Measurements from ENCODE around the gene TLCD3B. TPM values are rescaled to one million over a fixed set of nuclear protein-coding genes. Genes with fewer than 3 reads are reported as not detected.

Gene TLCD3B
- total and polyA plus RNA-seq, 9 of the 15 experiments (the other 6 are each of a cell fraction or from before 2014, with no cell fraction given), result 0.10 to 0.52 (median 0.23) TPM; not detected in 4

DNA sequence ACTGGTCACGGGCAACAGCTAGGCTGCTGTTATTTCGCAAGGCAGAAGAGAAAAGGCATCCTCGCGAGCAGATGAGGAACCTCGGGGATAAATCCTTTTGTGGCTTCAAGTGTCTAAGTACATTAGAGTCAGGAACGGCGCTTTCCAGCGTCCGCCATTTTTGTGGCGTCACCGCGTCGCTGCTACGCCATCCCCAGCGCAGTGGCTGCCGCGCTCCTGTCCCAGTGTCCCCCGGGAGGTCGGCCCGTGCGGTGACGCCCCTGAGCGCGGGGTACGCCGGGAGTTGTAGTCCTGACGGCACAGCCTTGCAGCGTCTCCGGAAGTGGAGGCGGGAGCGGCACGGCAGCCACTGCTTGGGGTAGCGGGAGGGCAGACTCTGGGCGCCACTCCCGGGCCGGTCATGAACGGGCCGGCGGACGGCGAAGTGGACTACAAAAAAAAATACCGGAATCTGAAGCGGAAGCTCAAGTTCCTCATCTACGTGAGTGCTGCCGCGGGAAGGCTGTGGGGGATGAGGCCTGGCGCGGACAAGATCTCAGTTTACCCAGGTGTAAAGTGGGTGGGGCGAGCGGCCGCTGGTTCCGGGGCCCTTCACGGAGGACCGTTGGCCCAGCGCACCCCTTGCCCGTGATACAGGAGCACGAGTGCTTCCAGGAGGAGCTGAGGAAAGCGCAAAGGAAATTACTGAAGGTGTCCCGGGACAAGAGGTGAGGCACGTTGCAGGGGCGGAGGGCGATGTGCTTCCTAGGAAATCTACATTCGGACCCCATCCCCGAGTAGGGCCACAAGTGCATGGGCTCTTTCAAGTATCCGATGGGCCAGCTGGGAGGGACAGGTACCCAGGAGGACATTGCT is 34.9 kb downstream of the TLCD3B start, which contains the start of gene INO80E (continued):
- TF ChIP-seq, protein P1, sequence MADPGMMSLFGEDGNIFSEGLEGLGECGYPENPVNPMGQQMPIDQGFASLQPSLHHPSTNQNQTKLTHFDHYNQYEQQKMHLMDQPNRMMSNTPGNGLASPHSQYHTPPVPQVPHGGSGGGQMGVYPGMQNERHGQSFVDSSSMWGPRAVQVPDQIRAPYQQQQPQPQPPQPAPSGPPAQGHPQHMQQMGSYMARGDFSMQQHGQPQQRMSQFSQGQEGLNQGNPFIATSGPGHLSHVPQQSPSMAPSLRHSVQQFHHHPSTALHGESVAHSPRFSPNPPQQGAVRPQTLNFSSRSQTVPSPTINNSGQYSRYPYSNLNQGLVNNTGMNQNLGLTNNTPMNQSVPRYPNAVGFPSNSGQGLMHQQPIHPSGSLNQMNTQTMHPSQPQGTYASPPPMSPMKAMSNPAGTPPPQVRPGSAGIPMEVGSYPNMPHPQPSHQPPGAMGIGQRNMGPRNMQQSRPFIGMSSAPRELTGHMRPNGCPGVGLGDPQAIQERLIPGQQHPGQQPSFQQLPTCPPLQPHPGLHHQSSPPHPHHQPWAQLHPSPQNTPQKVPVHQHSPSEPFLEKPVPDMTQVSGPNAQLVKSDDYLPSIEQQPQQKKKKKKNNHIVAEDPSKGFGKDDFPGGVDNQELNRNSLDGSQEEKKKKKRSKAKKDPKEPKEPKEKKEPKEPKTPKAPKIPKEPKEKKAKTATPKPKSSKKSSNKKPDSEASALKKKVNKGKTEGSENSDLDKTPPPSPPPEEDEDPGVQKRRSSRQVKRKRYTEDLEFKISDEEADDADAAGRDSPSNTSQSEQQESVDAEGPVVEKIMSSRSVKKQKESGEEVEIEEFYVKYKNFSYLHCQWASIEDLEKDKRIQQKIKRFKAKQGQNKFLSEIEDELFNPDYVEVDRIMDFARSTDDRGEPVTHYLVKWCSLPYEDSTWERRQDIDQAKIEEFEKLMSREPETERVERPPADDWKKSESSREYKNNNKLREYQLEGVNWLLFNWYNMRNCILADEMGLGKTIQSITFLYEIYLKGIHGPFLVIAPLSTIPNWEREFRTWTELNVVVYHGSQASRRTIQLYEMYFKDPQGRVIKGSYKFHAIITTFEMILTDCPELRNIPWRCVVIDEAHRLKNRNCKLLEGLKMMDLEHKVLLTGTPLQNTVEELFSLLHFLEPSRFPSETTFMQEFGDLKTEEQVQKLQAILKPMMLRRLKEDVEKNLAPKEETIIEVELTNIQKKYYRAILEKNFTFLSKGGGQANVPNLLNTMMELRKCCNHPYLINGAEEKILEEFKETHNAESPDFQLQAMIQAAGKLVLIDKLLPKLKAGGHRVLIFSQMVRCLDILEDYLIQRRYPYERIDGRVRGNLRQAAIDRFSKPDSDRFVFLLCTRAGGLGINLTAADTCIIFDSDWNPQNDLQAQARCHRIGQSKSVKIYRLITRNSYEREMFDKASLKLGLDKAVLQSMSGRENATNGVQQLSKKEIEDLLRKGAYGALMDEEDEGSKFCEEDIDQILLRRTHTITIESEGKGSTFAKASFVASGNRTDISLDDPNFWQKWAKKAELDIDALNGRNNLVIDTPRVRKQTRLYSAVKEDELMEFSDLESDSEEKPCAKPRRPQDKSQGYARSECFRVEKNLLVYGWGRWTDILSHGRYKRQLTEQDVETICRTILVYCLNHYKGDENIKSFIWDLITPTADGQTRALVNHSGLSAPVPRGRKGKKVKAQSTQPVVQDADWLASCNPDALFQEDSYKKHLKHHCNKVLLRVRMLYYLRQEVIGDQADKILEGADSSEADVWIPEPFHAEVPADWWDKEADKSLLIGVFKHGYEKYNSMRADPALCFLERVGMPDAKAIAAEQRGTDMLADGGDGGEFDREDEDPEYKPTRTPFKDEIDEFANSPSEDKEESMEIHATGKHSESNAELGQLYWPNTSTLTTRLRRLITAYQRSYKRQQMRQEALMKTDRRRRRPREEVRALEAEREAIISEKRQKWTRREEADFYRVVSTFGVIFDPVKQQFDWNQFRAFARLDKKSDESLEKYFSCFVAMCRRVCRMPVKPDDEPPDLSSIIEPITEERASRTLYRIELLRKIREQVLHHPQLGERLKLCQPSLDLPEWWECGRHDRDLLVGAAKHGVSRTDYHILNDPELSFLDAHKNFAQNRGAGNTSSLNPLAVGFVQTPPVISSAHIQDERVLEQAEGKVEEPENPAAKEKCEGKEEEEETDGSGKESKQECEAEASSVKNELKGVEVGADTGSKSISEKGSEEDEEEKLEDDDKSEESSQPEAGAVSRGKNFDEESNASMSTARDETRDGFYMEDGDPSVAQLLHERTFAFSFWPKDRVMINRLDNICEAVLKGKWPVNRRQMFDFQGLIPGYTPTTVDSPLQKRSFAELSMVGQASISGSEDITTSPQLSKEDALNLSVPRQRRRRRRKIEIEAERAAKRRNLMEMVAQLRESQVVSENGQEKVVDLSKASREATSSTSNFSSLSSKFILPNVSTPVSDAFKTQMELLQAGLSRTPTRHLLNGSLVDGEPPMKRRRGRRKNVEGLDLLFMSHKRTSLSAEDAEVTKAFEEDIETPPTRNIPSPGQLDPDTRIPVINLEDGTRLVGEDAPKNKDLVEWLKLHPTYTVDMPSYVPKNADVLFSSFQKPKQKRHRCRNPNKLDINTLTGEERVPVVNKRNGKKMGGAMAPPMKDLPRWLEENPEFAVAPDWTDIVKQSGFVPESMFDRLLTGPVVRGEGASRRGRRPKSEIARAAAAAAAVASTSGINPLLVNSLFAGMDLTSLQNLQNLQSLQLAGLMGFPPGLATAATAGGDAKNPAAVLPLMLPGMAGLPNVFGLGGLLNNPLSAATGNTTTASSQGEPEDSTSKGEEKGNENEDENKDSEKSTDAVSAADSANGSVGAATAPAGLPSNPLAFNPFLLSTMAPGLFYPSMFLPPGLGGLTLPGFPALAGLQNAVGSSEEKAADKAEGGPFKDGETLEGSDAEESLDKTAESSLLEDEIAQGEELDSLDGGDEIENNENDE (IDR thresholded peaks at IDR 0.05; ENCODE audit: low read depth, low read length), result no peak
- TF ChIP-seq ZNF3 (CRISPR knock-in tag; IDR thresholded peaks at IDR 0.05) (no peak), ZNF696 (CRISPR knock-in tag; conservative IDR thresholded peaks at IDR 0.05) (no peak), NFRKB (IDR thresholded peaks at IDR 0.05; ENCODE audit: low read depth) (no peak; the same call in none of the 2 replicates), HDAC6 (IDR thresholded peaks at IDR 0.05; ENCODE audit: low read depth, low read length) (no peak), ZKSCAN3 (CRISPR knock-in tag; IDR thresholded peaks at IDR 0.05) (no peak), THRB (CRISPR knock-in tag; conservative IDR thresholded peaks at IDR 0.05) (no peak), PYGO2 (tag; IDR thresholded peaks at IDR 0.05) (no peak), ARID1B (IDR thresholded peaks at IDR 0.05) (no peak), RBFOX2 (IDR thresholded peaks at IDR 0.05; ENCODE audit: low read depth, low read length) (peak; percentile 89)
- TF ChIP-seq, protein P2, sequence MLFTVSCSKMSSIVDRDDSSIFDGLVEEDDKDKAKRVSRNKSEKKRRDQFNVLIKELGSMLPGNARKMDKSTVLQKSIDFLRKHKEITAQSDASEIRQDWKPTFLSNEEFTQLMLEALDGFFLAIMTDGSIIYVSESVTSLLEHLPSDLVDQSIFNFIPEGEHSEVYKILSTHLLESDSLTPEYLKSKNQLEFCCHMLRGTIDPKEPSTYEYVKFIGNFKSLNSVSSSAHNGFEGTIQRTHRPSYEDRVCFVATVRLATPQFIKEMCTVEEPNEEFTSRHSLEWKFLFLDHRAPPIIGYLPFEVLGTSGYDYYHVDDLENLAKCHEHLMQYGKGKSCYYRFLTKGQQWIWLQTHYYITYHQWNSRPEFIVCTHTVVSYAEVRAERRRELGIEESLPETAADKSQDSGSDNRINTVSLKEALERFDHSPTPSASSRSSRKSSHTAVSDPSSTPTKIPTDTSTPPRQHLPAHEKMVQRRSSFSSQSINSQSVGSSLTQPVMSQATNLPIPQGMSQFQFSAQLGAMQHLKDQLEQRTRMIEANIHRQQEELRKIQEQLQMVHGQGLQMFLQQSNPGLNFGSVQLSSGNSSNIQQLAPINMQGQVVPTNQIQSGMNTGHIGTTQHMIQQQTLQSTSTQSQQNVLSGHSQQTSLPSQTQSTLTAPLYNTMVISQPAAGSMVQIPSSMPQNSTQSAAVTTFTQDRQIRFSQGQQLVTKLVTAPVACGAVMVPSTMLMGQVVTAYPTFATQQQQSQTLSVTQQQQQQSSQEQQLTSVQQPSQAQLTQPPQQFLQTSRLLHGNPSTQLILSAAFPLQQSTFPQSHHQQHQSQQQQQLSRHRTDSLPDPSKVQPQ (CRISPR knock-in tag; IDR thresholded peaks at IDR 0.05; ENCODE audit: borderline replicate concordance), result no peak

Measured in K562 (cell line).